SK-N-MC (cell line): ENCODE measurements around the gene PLEKHH3.

ENCODE experiments used
- DNase-seq: peaks from one replicate; pipeline ENCODE4 v3.0.0-alpha.2; 2011; ENCODE audit warnings: low read depth, low spot score
- H3K27ac ChIP-seq: fragments of 200-600 bp; sonication (generic); 2 replicates; pipeline ENCODE4 v1.5.1; 2016; ENCODE audit warnings: mixed run types
- H3K36me3 ChIP-seq: fragments of 200-600 bp; sonication (generic); 2 replicates; pipeline ENCODE4 v1.6.1; 2017; ENCODE audit warnings: antibody characterized with exemption, low read length, mixed read lengths; ENCODE audit not compliant: insufficient read depth
- H3K4me3 ChIP-seq: fragments of 200-600 bp; sonication (generic); 2 replicates; pipeline ENCODE4 v1.5.1; 2016
- H3K9ac ChIP-seq: fragments of 200-600 bp; sonication (generic); 2 replicates; pipeline ENCODE4 v1.8.0; 2017; ENCODE audit warnings: mixed run types, mixed read lengths; ENCODE audit not compliant: insufficient read length
- H3K9me3 ChIP-seq: fragments of 200-600 bp; sonication (generic); 2 replicates; pipeline ENCODE4 v1.6.1; 2017; ENCODE audit warnings: low read depth, mild to moderate bottlenecking, antibody characterized with exemption, low read length, moderate library complexity, mixed read lengths
- EZH2 ChIP-seq: fragments of 200-600 bp; sonication (generic); IDR thresholded peaks from one replicate; pipeline ENCODE4 v1.6.1; 2017; ENCODE audit warnings: antibody characterized with exemption
- FOXP2 ChIP-seq: optimal IDR thresholded peaks from 2 replicates; pipeline ENCODE3; 2011; ENCODE audit warnings: mild to moderate bottlenecking, moderate library complexity; ENCODE audit not compliant: insufficient read depth; ENCODE audit errors: extremely low read length, control extremely low read depth
- POLR2AphosphoS5 ChIP-seq: IDR thresholded peaks from 2 replicates; pipeline ENCODE4 v1.6.1; 2012; ENCODE audit warnings: mild to moderate bottlenecking, low read depth, low read length, borderline replicate concordance

Gene PLEKHH3

DNA sequence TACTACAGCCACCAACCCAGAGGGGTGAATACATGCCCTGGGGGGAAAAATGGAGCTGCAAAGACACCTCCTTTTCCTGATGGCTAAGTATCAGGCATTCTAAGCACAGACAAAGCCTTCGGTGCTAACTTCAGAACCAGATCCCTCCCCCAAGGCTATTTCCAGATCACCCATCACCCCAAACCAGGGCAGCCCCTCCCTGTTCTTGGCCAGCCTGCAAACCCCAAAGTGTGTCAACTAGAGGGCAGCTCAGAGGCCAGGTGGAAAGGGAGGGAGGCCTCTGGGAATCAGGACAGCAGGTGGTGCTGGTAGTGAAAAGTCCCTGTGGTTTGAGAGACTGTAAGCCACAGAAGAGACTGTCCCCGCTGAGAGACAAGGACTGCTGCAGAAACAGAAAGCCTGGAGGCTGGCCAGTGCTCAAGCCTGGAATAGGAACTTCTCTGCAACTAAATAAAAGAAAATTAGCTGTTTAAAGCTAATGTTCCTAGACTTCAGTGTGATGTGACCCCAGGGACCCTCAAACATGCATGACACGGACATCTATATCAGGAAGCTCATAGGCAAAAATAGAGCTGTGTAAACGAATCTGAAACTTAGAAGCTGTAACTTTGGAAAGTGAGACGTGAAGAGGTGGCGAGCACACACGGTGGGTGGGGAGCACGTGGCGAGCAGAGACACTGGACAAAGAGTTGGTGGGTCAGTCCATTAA lies 58.2 kb downstream of the PLEKHH3 start:
- Histone ChIP-seq H3K4me3 (no peak overlapping the region), H3K36me3 (peaks cover 23% of the 10 kb centered on the region), H3K9ac (no peak overlapping the region), H3K9me3 (no peaks in the 10 kb centered on the region), H3K27ac (no peak overlapping the region)
- no peak for DNase-seq
- TF ChIP-seq POLR2AphosphoS5 (no peak), FOXP2 (no peak), EZH2 (no peak)

DNA sequence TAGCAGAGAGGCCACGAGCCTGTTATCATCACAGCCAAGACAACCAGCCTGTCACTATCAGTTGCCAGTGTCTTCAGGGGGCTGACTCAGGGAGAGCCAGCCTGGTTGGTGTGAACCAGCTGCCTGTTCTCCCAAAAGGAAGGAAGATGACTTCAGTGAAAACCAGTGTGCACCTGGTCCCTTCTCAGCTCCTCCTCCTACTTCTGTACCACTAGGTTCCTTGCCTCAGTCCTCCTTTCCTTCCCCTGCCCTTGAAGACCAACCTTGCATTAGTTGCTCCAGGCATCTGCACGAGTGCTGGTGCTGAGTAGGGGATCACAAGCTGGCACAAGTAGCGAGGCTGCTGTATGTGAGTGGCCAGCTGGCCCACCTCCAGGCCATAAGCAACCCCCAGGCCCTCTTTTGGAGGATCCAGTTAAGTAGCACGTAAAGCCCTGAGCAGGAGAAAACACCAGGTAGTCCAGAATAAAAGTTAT lies 58.8 kb downstream of the PLEKHH3 start:
- H3K9me3 ChIP-seq = no peaks in the 10 kb centered on the region
- H3K9ac ChIP-seq = no peak overlapping the region
- H3K4me3 ChIP-seq = no peak overlapping the region
- peaks cover 29% of the 10 kb centered on the region for H3K36me3 ChIP-seq
- TF ChIP-seq POLR2AphosphoS5 (no peak), FOXP2 (no peak), EZH2 (no peak)
- no peak for DNase-seq
- H3K27ac ChIP-seq = no peak overlapping the region
